ENCODE measurements around the gene STIM2.

DNA sequence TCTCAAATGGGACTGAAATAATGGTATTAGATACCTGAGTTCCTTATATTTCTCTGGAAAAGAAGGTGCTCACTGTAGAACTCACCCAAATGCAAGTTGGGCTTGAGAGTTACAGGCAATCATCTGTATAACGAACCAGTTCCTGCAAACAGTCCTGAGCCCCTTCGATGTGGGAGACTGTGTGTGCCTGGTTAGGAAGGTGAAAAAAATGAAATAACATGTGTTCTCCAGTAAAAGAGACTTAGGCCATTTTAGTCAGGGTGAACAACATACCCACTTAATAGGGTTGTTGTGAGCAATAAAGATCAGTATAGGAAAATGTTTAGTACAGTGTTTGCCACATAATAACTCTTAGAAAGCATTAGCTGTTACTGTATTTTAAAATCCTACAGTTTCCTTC lies 23.4 kb downstream of the STIM2 start:
- no peak for TF ChIP-seq CTCF (IDR thresholded peaks at IDR 0.05)
- no peak for TF ChIP-seq EP300 (IDR thresholded peaks at IDR 0.05)
- no peak for TF ChIP-seq POLR2A (IDR thresholded peaks at IDR 0.05; ENCODE audit: low read depth)
- no peak for TF ChIP-seq POLR2AphosphoS5 (IDR thresholded peaks at IDR 0.05)

Measured in esophagus muscularis mucosa (tissue), 4 donors.